GM12878 (cell line): ENCODE measurements around the gene PGC.

ENCODE experiments used
- CBX5 ChIP-seq: sonication (generic); IDR thresholded peaks from 2 replicates; pipeline ENCODE4 v1.6.1; 2016; ENCODE audit warnings: low read depth, moderate library complexity, mild to moderate bottlenecking, inconsistent platforms
- CTCF ChIP-seq, 3 experiments: IDR thresholded peaks in 2 of 3; conservative IDR thresholded peaks in 1 of 3; 2 replicates each; pipeline ENCODE4 v1.5.1; 2011; ENCODE audit warnings: low read depth in 3 of 3, low read length in 3 of 3, mild to moderate bottlenecking in 3 of 3, control low read depth in 2 of 3, moderate library complexity in 2 of 3, inconsistent platforms in 1 of 3, mixed read lengths in 1 of 3; ENCODE audit not compliant: control insufficient read depth in 2 of 3, insufficient read depth in 1 of 3; ENCODE audit errors: extremely low read depth in 1 of 3
- EGR1 ChIP-seq, 2 experiments: IDR thresholded peaks; 1 replicate in 1 of 2; 2 replicates in 1 of 2; pipeline ENCODE4 v1.6.1; 2011 to 2012; ENCODE audit warnings: low read depth in 2 of 2, low read length in 2 of 2, borderline replicate concordance in 1 of 2, mild to moderate bottlenecking in 1 of 2, moderate library complexity in 1 of 2
- FOXK2 ChIP-seq: fragments of 450-650 bp; IDR thresholded peaks from 2 replicates; pipeline ENCODE4 v1.6.1; 2017; ENCODE audit warnings: mild to moderate bottlenecking, moderate library complexity
- MLLT1 ChIP-seq: fragments of 450-650 bp; IDR thresholded peaks from 2 replicates; pipeline ENCODE4 v1.6.1; 2016; ENCODE audit warnings: mild to moderate bottlenecking
- MYC ChIP-seq: IDR thresholded peaks from 2 replicates; pipeline ENCODE4 v1.6.1; 2011; ENCODE audit warnings: mild to moderate bottlenecking, low read length, moderate library complexity, inconsistent platforms; ENCODE audit not compliant: insufficient read depth, insufficient replicate concordance, insufficient read length, severe bottlenecking
- RCOR1 ChIP-seq: conservative IDR thresholded peaks from 2 replicates; pipeline ENCODE4 v1.6.1; 2012; ENCODE audit warnings: low read depth, low read length, improper control_type of control experiment
- TARDBP ChIP-seq: IDR thresholded peaks from 2 replicates; pipeline ENCODE4 v1.6.1; 2016; ENCODE audit warnings: borderline replicate concordance
- TF ChIP-seq, protein P1 (sequence below): IDR thresholded peaks from 2 replicates; pipeline ENCODE4 v1.6.1; 2011; ENCODE audit warnings: mild to moderate bottlenecking, low read depth, low read length, moderate library complexity; ENCODE audit not compliant: insufficient replicate concordance

GRCh38 chr6:41704028-41704427, 43.2 kb downstream of the PGC start:
- TF ChIP-seq EGR1 (IDR thresholded peaks at IDR 0.05; ENCODE audit: borderline replicate concordance in 1 of 2, low read depth in 2 of 2, low read length in 2 of 2) (no peak), RCOR1 (no peak), FOXK2 (no peak), TARDBP (no peak), MLLT1 (no peak), CTCF (IDR thresholded peaks at IDR 0.05 in 2 of 3, conservative IDR thresholded peaks at IDR 0.05 in 1 of 3; ENCODE audit: control insufficient read depth in 2 of 3, extremely low read depth in 1 of 3, insufficient read depth in 1 of 3, low read depth in 3 of 3, low read length in 3 of 3) (no peak), CBX5 (no peak), MYC (no peak)
- TF ChIP-seq, protein P1, sequence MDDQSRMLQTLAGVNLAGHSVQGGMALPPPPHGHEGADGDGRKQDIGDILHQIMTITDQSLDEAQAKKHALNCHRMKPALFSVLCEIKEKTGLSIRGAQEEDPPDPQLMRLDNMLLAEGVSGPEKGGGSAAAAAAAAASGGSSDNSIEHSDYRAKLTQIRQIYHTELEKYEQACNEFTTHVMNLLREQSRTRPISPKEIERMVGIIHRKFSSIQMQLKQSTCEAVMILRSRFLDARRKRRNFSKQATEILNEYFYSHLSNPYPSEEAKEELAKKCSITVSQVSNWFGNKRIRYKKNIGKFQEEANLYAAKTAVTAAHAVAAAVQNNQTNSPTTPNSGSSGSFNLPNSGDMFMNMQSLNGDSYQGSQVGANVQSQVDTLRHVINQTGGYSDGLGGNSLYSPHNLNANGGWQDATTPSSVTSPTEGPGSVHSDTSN = no peak
